Astrocyte (in vitro differentiated cells and primary cell): Measurements from ENCODE around the gene VPS50. TPM values are rescaled to one million over a fixed set of nuclear protein-coding genes. Genes with fewer than 3 reads are reported as not detected.

Experiments used
- DNase-seq: peaks from one replicate; pipeline ENCODE4 v3.0.0-alpha.2; 2010; ENCODE audit warnings: low read depth
- FAIRE-seq: peaks from 2 replicates; lab custom pipeline; 2011; peaks lifted over from hg19 to GRCh38; lab: Jason Lieb, UNC
- H2AFZ ChIP-seq: 2 replicates; pipeline ENCODE4 v1.6.0; 2012; ENCODE audit warnings: low read depth, low read length, inconsistent platforms
- H3K27ac ChIP-seq: 2 replicates; pipeline ENCODE4 v1.5.1; 2011; ENCODE audit warnings: low read depth, low read length, inconsistent platforms
- H3K27me3 ChIP-seq: 2 replicates; pipeline ENCODE4 v1.6.0; 2011; ENCODE audit warnings: low read length, inconsistent platforms; ENCODE audit not compliant: insufficient read depth
- H3K36me3 ChIP-seq: 2 replicates; pipeline ENCODE4 v1.5.1; 2011; ENCODE audit warnings: low read length, inconsistent platforms; ENCODE audit not compliant: insufficient read depth
- H3K4me1 ChIP-seq: 2 replicates; pipeline ENCODE4 v1.5.1; 2011; ENCODE audit warnings: low read length, inconsistent platforms; ENCODE audit not compliant: insufficient read depth
- H3K4me2 ChIP-seq: 2 replicates; pipeline ENCODE4 v1.6.0; 2012; ENCODE audit warnings: low read length, inconsistent platforms
- H3K4me3 ChIP-seq: 2 replicates; pipeline ENCODE4 v1.5.1; 2011; ENCODE audit warnings: low read depth, mild to moderate bottlenecking, low read length, inconsistent platforms; ENCODE audit not compliant: insufficient read depth
- H3K79me2 ChIP-seq: 2 replicates; pipeline ENCODE4 v1.6.0; 2012; ENCODE audit warnings: mild to moderate bottlenecking, low read length, inconsistent platforms; ENCODE audit not compliant: insufficient read depth
- H3K9ac ChIP-seq: 2 replicates; pipeline ENCODE4 v1.6.0; 2012; ENCODE audit warnings: mild to moderate bottlenecking, low read length, inconsistent platforms
- H3K9me3 ChIP-seq: 2 replicates; pipeline ENCODE4 v1.5.1; 2012; ENCODE audit warnings: low read depth, mild to moderate bottlenecking, low read length, inconsistent platforms; ENCODE audit not compliant: insufficient read depth
- H4K20me1 ChIP-seq: 2 replicates; pipeline ENCODE4 v1.6.0; 2012; ENCODE audit warnings: low read length, inconsistent platforms; ENCODE audit not compliant: insufficient read depth
- H3K27ac Mint-ChIP-seq: one replicate; pipeline ENCODE4 v1.8.0; 2021; ENCODE audit warnings: mild to moderate bottlenecking, mixed read lengths; ENCODE audit not compliant: unreplicated experiment
- H3K27me3 Mint-ChIP-seq: one replicate; pipeline ENCODE4 v1.8.0; 2021; ENCODE audit warnings: low read depth, mixed read lengths; ENCODE audit not compliant: unreplicated experiment
- H3K36me3 Mint-ChIP-seq: one replicate; pipeline ENCODE4 v1.8.0; 2021; ENCODE audit warnings: low read depth, mixed read lengths; ENCODE audit not compliant: unreplicated experiment
- H3K4me1 Mint-ChIP-seq: one replicate; pipeline ENCODE4 v1.8.0; 2021; ENCODE audit warnings: low read depth, mixed read lengths; ENCODE audit not compliant: unreplicated experiment
- H3K4me3 Mint-ChIP-seq: one replicate; pipeline ENCODE4 v1.8.0; 2021; ENCODE audit warnings: mild to moderate bottlenecking, moderate library complexity, mixed read lengths; ENCODE audit not compliant: unreplicated experiment
- H3K9me3 Mint-ChIP-seq: one replicate; pipeline ENCODE4 v1.8.0; 2021; ENCODE audit warnings: mild to moderate bottlenecking, mixed read lengths; ENCODE audit not compliant: unreplicated experiment
- CTCF ChIP-seq: IDR thresholded peaks from 2 replicates; pipeline ENCODE4 v1.5.1; 2011; ENCODE audit warnings: low read depth, mild to moderate bottlenecking, inconsistent platforms, low read length, moderate library complexity; ENCODE audit not compliant: insufficient read depth
- EZH2 ChIP-seq: IDR thresholded peaks from 2 replicates; pipeline ENCODE4 v1.6.1; 2012; ENCODE audit warnings: mild to moderate bottlenecking, low read length, inconsistent platforms; ENCODE audit not compliant: insufficient read depth
- total RNA-seq: library from RNA; stranded (reverse); gene quantifications from 2 replicates; pipeline ENCODE4 v1.2.1, GENCODE V29; 2021

The VPS50 gene
- total RNA-seq, 1 donor from 2014 or later: 19.0 TPM

- Mint-ChIP-seq H3K4me3 (no peak overlapping the region), H3K27ac (no peak overlapping the region), H3K27me3 (peaks cover 16% of the 10 kb centered on the region), H3K9me3 (no peaks in the 10 kb centered on the region), H3K4me1 (no peaks in the 10 kb centered on the region), H3K36me3 (no peaks in the 10 kb centered on the region)
- Histone ChIP-seq H3K9ac (no peak overlapping the region), H3K9me3 (no peaks in the 10 kb centered on the region), H4K20me1 (no peaks in the 10 kb centered on the region), H3K4me2 (no peak overlapping the region), H3K36me3 (no peaks in the 10 kb centered on the region), H3K4me3 (no peak overlapping the region), H3K27me3 (peaks cover 7% of the 10 kb centered on the region), H3K4me1 (no peaks in the 10 kb centered on the region), H3K27ac (no peak overlapping the region), H2AFZ (no peak overlapping the region), H3K79me2 (no peaks in the 10 kb centered on the region)
- FAIRE-seq (no peak), DNase-seq (no peak)
- TF ChIP-seq EZH2 (no peak), CTCF (no peak)
Observed at GRCh38 chr7:93198472-93198871, 33.7 kb upstream of the VPS50 start.

GRCh38 chr7:93202594-93203250, 29.4 kb upstream of the VPS50 start:
- Mint-ChIP-seq H3K27me3 (peaks cover 31% of the 10 kb centered on the region), H3K9me3 (no peaks in the 10 kb centered on the region), H3K4me1 (no peaks in the 10 kb centered on the region), H3K36me3 (no peaks in the 10 kb centered on the region), H3K4me3 (no peak overlapping the region), H3K27ac (no peak overlapping the region)
- Histone ChIP-seq H3K27ac (no peak overlapping the region), H3K4me1 (no peaks in the 10 kb centered on the region), H3K79me2 (no peaks in the 10 kb centered on the region), H3K36me3 (no peaks in the 10 kb centered on the region), H3K9me3 (no peaks in the 10 kb centered on the region), H4K20me1 (no peaks in the 10 kb centered on the region), H3K27me3 (peaks cover 15% of the 10 kb centered on the region), H3K4me2 (no peak overlapping the region), H3K9ac (no peak overlapping the region), H3K4me3 (no peak overlapping the region), H2AFZ (no peak overlapping the region)
- TF ChIP-seq CTCF (no peak), EZH2 (no peak)
- FAIRE-seq (no peak), DNase-seq (no peak)

GRCh38 chr7:93203496-93203895, 28.7 kb upstream of the VPS50 start:
- Histone ChIP-seq H3K27me3 (peaks cover 15% of the 10 kb centered on the region), H3K9me3 (no peaks in the 10 kb centered on the region), H3K4me3 (no peak overlapping the region), H3K79me2 (no peaks in the 10 kb centered on the region), H3K9ac (no peak overlapping the region), H3K27ac (no peak overlapping the region), H3K4me1 (no peaks in the 10 kb centered on the region), H4K20me1 (no peaks in the 10 kb centered on the region), H2AFZ (no peak overlapping the region), H3K36me3 (no peaks in the 10 kb centered on the region), H3K4me2 (no peak overlapping the region)
- no peak for FAIRE-seq
- DNase-seq: no peak
- H3K4me3 Mint-ChIP-seq: no peak overlapping the region
- no peaks in the 10 kb centered on the region for H3K4me1 Mint-ChIP-seq
- TF ChIP-seq CTCF (no peak), EZH2 (no peak)
- no peaks in the 10 kb centered on the region for H3K9me3 Mint-ChIP-seq
- H3K36me3 Mint-ChIP-seq: no peaks in the 10 kb centered on the region
- H3K27ac Mint-ChIP-seq: no peak overlapping the region
- peaks cover 38% of the 10 kb centered on the region for H3K27me3 Mint-ChIP-seq
